ENCODE measurements around the gene VAMP3.

DNA sequence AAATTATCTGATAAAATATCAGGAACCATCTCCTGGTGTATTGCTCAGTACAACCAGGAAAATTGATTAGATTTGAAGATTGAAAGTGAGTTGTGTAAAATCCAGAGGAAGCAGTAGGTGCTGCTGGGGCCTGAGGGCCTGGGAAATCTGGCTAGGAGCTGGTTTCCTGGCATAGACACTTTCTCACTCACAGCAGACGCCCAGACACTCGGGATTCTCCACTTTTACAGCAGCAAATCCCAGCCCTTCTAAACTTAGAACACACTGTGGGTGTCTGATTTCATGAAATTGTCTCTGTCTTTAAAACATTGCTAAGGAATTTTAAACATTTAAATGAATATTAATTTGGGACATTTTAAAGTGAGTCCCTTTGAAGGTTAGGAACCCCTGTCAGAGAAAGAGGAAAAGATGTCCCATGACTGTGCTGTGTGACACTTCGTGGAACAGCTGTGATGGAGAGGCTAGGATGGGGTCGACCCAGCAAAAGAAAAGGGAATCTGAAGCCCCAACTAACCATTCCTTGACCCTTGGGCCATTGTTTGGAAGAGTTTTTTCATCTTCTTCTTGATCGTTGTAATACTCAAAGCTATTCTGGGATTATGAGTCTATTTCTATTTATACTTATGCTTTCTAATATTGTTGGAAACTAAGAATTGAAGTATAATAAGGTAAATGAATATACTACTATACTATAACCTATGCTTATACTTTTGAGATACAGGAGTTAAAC is 49.0 kb upstream of the VAMP3 start:
- TF ChIP-seq, protein P1, sequence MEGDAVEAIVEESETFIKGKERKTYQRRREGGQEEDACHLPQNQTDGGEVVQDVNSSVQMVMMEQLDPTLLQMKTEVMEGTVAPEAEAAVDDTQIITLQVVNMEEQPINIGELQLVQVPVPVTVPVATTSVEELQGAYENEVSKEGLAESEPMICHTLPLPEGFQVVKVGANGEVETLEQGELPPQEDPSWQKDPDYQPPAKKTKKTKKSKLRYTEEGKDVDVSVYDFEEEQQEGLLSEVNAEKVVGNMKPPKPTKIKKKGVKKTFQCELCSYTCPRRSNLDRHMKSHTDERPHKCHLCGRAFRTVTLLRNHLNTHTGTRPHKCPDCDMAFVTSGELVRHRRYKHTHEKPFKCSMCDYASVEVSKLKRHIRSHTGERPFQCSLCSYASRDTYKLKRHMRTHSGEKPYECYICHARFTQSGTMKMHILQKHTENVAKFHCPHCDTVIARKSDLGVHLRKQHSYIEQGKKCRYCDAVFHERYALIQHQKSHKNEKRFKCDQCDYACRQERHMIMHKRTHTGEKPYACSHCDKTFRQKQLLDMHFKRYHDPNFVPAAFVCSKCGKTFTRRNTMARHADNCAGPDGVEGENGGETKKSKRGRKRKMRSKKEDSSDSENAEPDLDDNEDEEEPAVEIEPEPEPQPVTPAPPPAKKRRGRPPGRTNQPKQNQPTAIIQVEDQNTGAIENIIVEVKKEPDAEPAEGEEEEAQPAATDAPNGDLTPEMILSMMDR (conservative IDR thresholded peaks at IDR 0.05), result no peak
- TF ChIP-seq ZFX (IDR thresholded peaks at IDR 0.05), result no peak

All from C4-2B (cell line).